Ascending aorta (tissue), 2 donors: ENCODE results near the gene TTLL11. TPM values are rescaled to one million over a fixed set of nuclear protein-coding genes. Genes with fewer than 3 reads are reported as not detected.

Experiments used
- DNase-seq, 2 donors: peaks; one replicate each; pipeline ENCODE4 v3.0.0-alpha.2; 2019; ENCODE audit warnings: low spot score in 2 of 2
- H3K27ac ChIP-seq, 2 donors: fragments of 200-600 bp; sonication (generic); one replicate each; pipeline ENCODE4 v1.5.1; 2016 to 2017; ENCODE audit warnings: mild to moderate bottlenecking in 1 of 2
- H3K27me3 ChIP-seq: fragments of 200-600 bp; sonication (generic); one replicate; pipeline ENCODE4 v1.5.1; 2017
- H3K36me3 ChIP-seq, 2 donors: fragments of 200-600 bp; sonication (generic); one replicate each; pipeline ENCODE4 v1.5.1; 2016
- H3K4me1 ChIP-seq, 2 donors: fragments of 200-600 bp; sonication (generic); one replicate each; pipeline ENCODE4 v1.5.1; 2016 to 2017; ENCODE audit warnings: mild to moderate bottlenecking in 1 of 2
- H3K4me3 ChIP-seq, 2 donors: fragments of 200-600 bp; sonication (generic); one replicate each; pipeline ENCODE4 v1.5.1; 2016 to 2017; ENCODE audit warnings: mild to moderate bottlenecking in 1 of 2
- H3K9me3 ChIP-seq, 2 donors: fragments of 200-600 bp; sonication (generic); one replicate each; pipeline ENCODE4 v1.5.1; 2016
- intact Hi-C: fragments of 100-400 bp; cut with DNase I; formaldehyde crosslinking; loops from one replicate; pipeline ENCODE4 v1.15.1; 2023
- total RNA-seq: library from RNA; depleted of rRNA; stranded (reverse); fragments of >200 nt; gene quantifications from one replicate; pipeline ENCODE4 v1.1.0, GENCODE V29; 2016
- TF ChIP-seq, protein P1 (sequence below), 3 experiments: fragments of 200-600 bp in 2 of 3; fragments of 450-650 bp in 1 of 3; sonication (generic) in 2 of 3; IDR thresholded peaks; one replicate each; pipeline ENCODE4 v1.5.1; 2016 to 2019; ENCODE audit warnings: antibody characterized with exemption in 3 of 3, mild to moderate bottlenecking in 1 of 3, moderate library complexity in 1 of 3

TTLL11 gene
- total RNA-seq, 1 donor from 2014 or later: 18.5 TPM

DNA sequence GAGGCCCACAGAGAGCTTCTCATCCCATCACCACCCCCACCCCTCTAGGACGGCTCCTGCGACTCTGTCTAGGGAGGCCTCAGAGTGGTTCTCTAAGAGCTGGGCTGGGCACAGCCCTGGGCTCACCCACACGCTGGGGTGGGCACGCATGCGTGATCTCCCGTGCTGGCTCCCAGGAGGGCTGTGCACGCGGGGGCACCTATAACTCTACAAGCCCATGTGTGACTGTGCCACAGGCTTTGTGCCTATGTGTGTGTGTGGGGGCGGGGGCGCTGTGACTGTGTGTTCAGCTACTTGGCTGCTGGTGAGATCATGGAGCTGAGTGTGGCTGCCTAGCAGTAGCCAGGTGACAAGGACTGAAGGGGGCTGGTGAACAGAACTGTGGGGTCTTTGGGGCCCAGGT is 34.3 kb upstream of the TTLL11 start:
- DNase-seq: no peak
- intact Hi-C loops: loop anchor here (10.0 kb wide), 2 partner anchors 327 to 687 kb away; no protein-coding TSS in a partner anchor

GRCh38 chr9:122126331-122127261 is 33.5 kb upstream of the TTLL11 start:
- Histone ChIP-seq H3K27ac (no peak overlapping the region), H3K27me3 (peaks cover 2% of the 10 kb centered on the region), H3K36me3 (no peaks in the 10 kb centered on the region), H3K4me1 (peaks cover 7 to 12% of the 10 kb centered on the region in 2 donors), H3K4me3 (peak overlapping the region; percentile 31 to 42), H3K9me3 (no peaks in the 10 kb centered on the region)
- TF ChIP-seq, protein P1, sequence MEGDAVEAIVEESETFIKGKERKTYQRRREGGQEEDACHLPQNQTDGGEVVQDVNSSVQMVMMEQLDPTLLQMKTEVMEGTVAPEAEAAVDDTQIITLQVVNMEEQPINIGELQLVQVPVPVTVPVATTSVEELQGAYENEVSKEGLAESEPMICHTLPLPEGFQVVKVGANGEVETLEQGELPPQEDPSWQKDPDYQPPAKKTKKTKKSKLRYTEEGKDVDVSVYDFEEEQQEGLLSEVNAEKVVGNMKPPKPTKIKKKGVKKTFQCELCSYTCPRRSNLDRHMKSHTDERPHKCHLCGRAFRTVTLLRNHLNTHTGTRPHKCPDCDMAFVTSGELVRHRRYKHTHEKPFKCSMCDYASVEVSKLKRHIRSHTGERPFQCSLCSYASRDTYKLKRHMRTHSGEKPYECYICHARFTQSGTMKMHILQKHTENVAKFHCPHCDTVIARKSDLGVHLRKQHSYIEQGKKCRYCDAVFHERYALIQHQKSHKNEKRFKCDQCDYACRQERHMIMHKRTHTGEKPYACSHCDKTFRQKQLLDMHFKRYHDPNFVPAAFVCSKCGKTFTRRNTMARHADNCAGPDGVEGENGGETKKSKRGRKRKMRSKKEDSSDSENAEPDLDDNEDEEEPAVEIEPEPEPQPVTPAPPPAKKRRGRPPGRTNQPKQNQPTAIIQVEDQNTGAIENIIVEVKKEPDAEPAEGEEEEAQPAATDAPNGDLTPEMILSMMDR (IDR thresholded peaks at IDR 0.05): no peak
- intact Hi-C loops: loop anchor here (10.0 kb wide), 2 partner anchors 328 to 688 kb away; no protein-coding TSS in a partner anchor
- no peak for DNase-seq

More for the DNA sequence above, 34.3 kb upstream of the TTLL11 start:
- no peak overlapping the region for H3K27ac ChIP-seq
- no peaks in the 10 kb centered on the region for H3K9me3 ChIP-seq
- H3K4me3 ChIP-seq: no peak overlapping the region
- peaks cover 7 to 12% of the 10 kb centered on the region in 2 donors for H3K4me1 ChIP-seq
- TF ChIP-seq, protein P1 (IDR thresholded peaks at IDR 0.05): no peak
- H3K27me3 ChIP-seq: peaks cover 5% of the 10 kb centered on the region
- no peaks in the 10 kb centered on the region for H3K36me3 ChIP-seq

DNA sequence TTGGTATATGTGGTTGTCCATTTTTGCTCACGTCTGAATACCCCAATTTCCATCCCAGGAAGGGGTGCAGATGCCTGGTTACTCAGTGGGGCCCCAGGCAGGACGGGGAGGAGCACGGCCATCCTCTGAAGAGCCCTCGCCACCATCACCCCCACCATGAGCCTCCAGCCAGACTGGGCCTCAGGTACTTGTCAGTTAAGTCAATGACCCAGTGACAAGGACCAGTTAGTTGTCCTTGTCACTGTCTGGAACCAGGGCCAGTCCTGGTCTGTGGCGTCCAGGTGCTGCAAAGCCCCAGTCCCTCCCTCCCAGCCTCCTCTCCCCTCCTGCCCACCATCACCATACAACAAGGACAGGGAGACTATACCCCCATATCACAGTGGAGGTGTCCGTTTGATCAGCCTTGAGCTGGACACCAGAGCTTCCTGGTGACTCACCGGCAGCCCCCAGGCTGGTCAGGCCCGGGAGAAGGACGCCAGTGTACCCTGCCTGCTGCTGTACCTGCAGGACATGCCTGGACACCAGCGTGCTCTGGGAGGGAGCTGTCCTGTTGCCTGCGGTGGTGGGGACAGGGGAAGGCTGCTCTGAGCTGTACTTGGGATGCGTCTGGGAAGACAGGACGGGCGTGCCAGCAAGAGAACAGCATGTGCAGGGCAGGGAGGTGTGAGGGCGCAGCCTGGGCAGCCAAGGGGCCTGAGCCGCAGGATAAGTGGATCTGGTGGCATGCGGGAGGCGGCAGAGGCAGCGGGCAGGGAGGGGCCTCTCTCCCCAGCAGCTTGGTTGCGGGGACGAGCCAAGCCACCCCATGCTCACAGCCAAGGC is 32.6 kb upstream of the TTLL11 start:
- TF ChIP-seq, protein P1 (IDR thresholded peaks at IDR 0.05): no peak
- peaks cover 7 to 12% of the 10 kb centered on the region in 2 donors for H3K4me1 ChIP-seq
- intact Hi-C loops: loop anchor here (1.0 to 10.0 kb wide), 3 partner anchors 225 to 689 kb away; no protein-coding TSS in a partner anchor
- no peaks in the 10 kb centered on the region for H3K27me3 ChIP-seq
- H3K9me3 ChIP-seq: no peaks in the 10 kb centered on the region
- H3K36me3 ChIP-seq: no peaks in the 10 kb centered on the region
- peak overlapping the region; percentile 31 to 42 for H3K4me3 ChIP-seq
- DNase-seq: no peak
- no peak overlapping the region for H3K27ac ChIP-seq

GRCh38 chr9:122125158-122125508 is 32.0 kb upstream of the TTLL11 start:
- DNase-seq: peak in 1 of 2 donors; percentile 82
- Histone ChIP-seq H3K27me3 (no peaks in the 10 kb centered on the region), H3K4me3 (no peak overlapping the region), H3K9me3 (no peaks in the 10 kb centered on the region), H3K36me3 (no peaks in the 10 kb centered on the region), H3K27ac (no peak overlapping the region), H3K4me1 (peaks cover 7 to 12% of the 10 kb centered on the region in 2 donors)
- intact Hi-C loops: loop anchor here (1.0 to 10.0 kb wide), 3 partner anchors 225 to 690 kb away; no protein-coding TSS in a partner anchor
- TF ChIP-seq, protein P1 (IDR thresholded peaks at IDR 0.05): peak; percentile 87 to 95 (median 92)

- no peaks in the 10 kb centered on the region for H3K9me3 ChIP-seq
- H3K4me1 ChIP-seq: peaks cover 7 to 12% of the 10 kb centered on the region in 2 donors
- intact Hi-C loops: loop anchor here (10.0 kb wide), 2 partner anchors 330 to 690 kb away; no protein-coding TSS in a partner anchor
- TF ChIP-seq, protein P1 (IDR thresholded peaks at IDR 0.05): no peak
- no peak for DNase-seq
- no peaks in the 10 kb centered on the region for H3K36me3 ChIP-seq
- H3K27me3 ChIP-seq: no peaks in the 10 kb centered on the region
- no peak overlapping the region for H3K4me3 ChIP-seq
- H3K27ac ChIP-seq: no peak overlapping the region
Measured at GRCh38 chr9:122124528-122124927, 31.4 kb upstream of the TTLL11 start.
